Ovary (tissue), 3 donors: ENCODE results near the gene MICAL2.

Experiments used
- POLR2A ChIP-seq: fragments of 450-650 bp; IDR thresholded peaks from one replicate; pipeline ENCODE4 v1.6.1; 2017; ENCODE audit warnings: antibody characterized with exemption, mild to moderate bottlenecking, moderate library complexity
- TF ChIP-seq, protein P1 (sequence below), 3 donors: fragments of 450-650 bp in 2 of 3; fragments of 200-600 bp in 1 of 3; IDR thresholded peaks; one replicate each; pipeline versions ENCODE4 v1.5.1 to v1.8.0; 2016 to 2022; ENCODE audit warnings: antibody characterized with exemption in 3 of 3, mild to moderate bottlenecking in 1 of 3
- donor health status: DM: no; HTN: no; CAD: no.

DNA sequence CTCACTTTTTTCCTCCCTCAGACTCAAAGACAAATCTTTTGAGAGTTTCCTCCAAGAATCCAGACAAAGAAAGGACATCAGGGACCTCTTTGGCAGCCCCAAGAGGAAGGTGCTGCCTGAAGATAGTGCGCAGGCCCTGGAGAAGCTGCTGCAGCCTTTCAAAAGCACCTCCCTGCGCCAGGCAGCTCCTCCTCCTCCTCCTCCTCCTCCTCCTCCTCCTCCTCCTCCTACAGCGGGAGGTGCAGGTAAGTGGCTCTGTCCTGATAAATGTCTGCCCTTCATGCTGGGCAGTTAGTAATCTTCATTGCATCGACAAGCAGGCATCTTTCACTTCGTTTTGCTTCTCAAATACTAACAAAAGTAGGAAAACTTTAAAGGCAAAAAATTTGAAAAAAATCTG is 184.2 kb downstream of the MICAL2 start:
- TF ChIP-seq POLR2A: no peak
- TF ChIP-seq, protein P1, sequence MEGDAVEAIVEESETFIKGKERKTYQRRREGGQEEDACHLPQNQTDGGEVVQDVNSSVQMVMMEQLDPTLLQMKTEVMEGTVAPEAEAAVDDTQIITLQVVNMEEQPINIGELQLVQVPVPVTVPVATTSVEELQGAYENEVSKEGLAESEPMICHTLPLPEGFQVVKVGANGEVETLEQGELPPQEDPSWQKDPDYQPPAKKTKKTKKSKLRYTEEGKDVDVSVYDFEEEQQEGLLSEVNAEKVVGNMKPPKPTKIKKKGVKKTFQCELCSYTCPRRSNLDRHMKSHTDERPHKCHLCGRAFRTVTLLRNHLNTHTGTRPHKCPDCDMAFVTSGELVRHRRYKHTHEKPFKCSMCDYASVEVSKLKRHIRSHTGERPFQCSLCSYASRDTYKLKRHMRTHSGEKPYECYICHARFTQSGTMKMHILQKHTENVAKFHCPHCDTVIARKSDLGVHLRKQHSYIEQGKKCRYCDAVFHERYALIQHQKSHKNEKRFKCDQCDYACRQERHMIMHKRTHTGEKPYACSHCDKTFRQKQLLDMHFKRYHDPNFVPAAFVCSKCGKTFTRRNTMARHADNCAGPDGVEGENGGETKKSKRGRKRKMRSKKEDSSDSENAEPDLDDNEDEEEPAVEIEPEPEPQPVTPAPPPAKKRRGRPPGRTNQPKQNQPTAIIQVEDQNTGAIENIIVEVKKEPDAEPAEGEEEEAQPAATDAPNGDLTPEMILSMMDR (IDR thresholded peaks at IDR 0.05): no peak
